ENCODE data around the gene RHOJ.

- TF ChIP-seq CTCF (IDR thresholded peaks at IDR 0.05) (no peak), POLR2A (IDR thresholded peaks at IDR 0.05) (no peak)
Observed at GRCh38 chr14:63297372-63298063, 93.3 kb downstream of the RHOJ start.
